Activated CD4-positive, alpha-beta memory T cell treated with anti-CD3 and anti-CD28 coated beads for 36 hours (primary cell): Measurements from ENCODE around the gene PIK3C2G. TPM values are rescaled to one million over a fixed set of nuclear protein-coding genes. Genes with fewer than 3 reads are reported as not detected.

Experiments used
- CTCF ChIA-PET: fragments of 350-600 bp; sonication (Branson Sonifier 250); formaldehyde crosslinking; loops from one replicate; lab custom pipeline; 2021; ENCODE audit warnings: antibody characterized with exemption, inconsistent platforms; lab: Charles Lee
- POLR2A ChIA-PET: fragments of 350-600 bp; sonication (Branson Sonifier 250); formaldehyde crosslinking; loops from one replicate; lab custom pipeline; 2021; ENCODE audit warnings: antibody characterized with exemption; lab: Charles Lee
- DNase-seq: peaks from one replicate; pipeline ENCODE4 v3.0.0-alpha.2; 2020
- H3K27ac Mint-ChIP-seq: one replicate; pipeline ENCODE4 v1.8.0; 2021; ENCODE audit warnings: mixed read lengths
- H3K27me3 Mint-ChIP-seq: one replicate; pipeline ENCODE4 v1.8.0; 2021; ENCODE audit warnings: mixed read lengths
- H3K36me3 Mint-ChIP-seq: one replicate; pipeline ENCODE4 v1.8.0; 2021; ENCODE audit warnings: mixed read lengths
- H3K4me1 Mint-ChIP-seq: one replicate; pipeline ENCODE4 v1.8.0; 2021; ENCODE audit warnings: low read depth, mixed read lengths
- H3K4me3 Mint-ChIP-seq: one replicate; pipeline ENCODE4 v1.8.0; 2021; ENCODE audit warnings: mild to moderate bottlenecking, mixed read lengths
- H3K9me3 Mint-ChIP-seq: one replicate; pipeline ENCODE4 v1.8.0; 2021; ENCODE audit warnings: mixed read lengths
- intact Hi-C: fragments of 100-400 bp; cut with micrococcal nuclease; formaldehyde crosslinking; loops from one replicate; pipeline ENCODE4 v1.15.1; 2023
- total RNA-seq, 2 experiments: library from RNA; stranded (reverse); gene quantifications; one replicate each; pipeline ENCODE4 v1.2.3, GENCODE V29; 2021

The PIK3C2G gene
- total RNA-seq, 2 experiments from 2014 or later, result not detected

- Mint-ChIP-seq H3K27ac (no peak overlapping the region), H3K36me3 (no peaks in the 10 kb centered on the region), H3K9me3 (peaks cover 2% of the 10 kb centered on the region), H3K4me1 (no peaks in the 10 kb centered on the region), H3K27me3 (no peaks in the 10 kb centered on the region), H3K4me3 (no peak overlapping the region)
- DNase-seq, result no peak
- intact Hi-C loops, result no loop called here
- ChIA-PET POLR2A (no interaction called here), CTCF (interaction anchor here (0.6 kb wide), 1 partner anchor 214 kb away, joined by 5 read pairs; no protein-coding TSS in a partner anchor)
These were observed 330.2 kb downstream of the PIK3C2G start for GRCh38 chr12:18591473-18591872.

- ChIA-PET POLR2A (no interaction called here), CTCF (no interaction called here)
- H3K4me1 Mint-ChIP-seq, result no peaks in the 10 kb centered on the region
- H3K36me3 Mint-ChIP-seq, result no peaks in the 10 kb centered on the region
- H3K4me3 Mint-ChIP-seq, result no peak overlapping the region
- H3K9me3 Mint-ChIP-seq, result peaks cover under 1% of the 10 kb centered on the region
- no peak for DNase-seq
- intact Hi-C loops, result no loop called here
- no peak overlapping the region for H3K27ac Mint-ChIP-seq
- H3K27me3 Mint-ChIP-seq, result no peaks in the 10 kb centered on the region
These were observed 334.1 kb downstream of the PIK3C2G start for GRCh38 chr12:18595412-18595811.

GRCh38 chr12:18601962-18602361 lies 340.6 kb downstream of the PIK3C2G start:
- no peak for DNase-seq
- CTCF ChIA-PET, result no interaction called here
- Mint-ChIP-seq H3K9me3 (peaks cover 8% of the 10 kb centered on the region), H3K36me3 (no peaks in the 10 kb centered on the region), H3K27me3 (no peaks in the 10 kb centered on the region), H3K4me3 (no peak overlapping the region), H3K27ac (no peak overlapping the region), H3K4me1 (no peaks in the 10 kb centered on the region)
- POLR2A ChIA-PET, result no interaction called here
- intact Hi-C loops, result no loop called here

GRCh38 chr12:18612971-18613370 lies 351.7 kb downstream of the PIK3C2G start:
- Mint-ChIP-seq H3K36me3 (no peaks in the 10 kb centered on the region), H3K9me3 (peaks cover 8% of the 10 kb centered on the region), H3K4me1 (no peaks in the 10 kb centered on the region), H3K4me3 (no peak overlapping the region), H3K27ac (no peak overlapping the region), H3K27me3 (no peaks in the 10 kb centered on the region)
- intact Hi-C loops, result no loop called here
- ChIA-PET POLR2A (no interaction called here), CTCF (no interaction called here)
- no peak for DNase-seq

GRCh38 chr12:18620986-18621385 lies 359.7 kb downstream of the PIK3C2G start:
- no peaks in the 10 kb centered on the region for H3K27me3 Mint-ChIP-seq
- no peak for DNase-seq
- no peaks in the 10 kb centered on the region for H3K9me3 Mint-ChIP-seq
- H3K36me3 Mint-ChIP-seq, result no peaks in the 10 kb centered on the region
- intact Hi-C loops, result no loop called here
- POLR2A ChIA-PET, result no interaction called here
- H3K27ac Mint-ChIP-seq, result no peak overlapping the region
- CTCF ChIA-PET, result no interaction called here
- H3K4me1 Mint-ChIP-seq, result no peaks in the 10 kb centered on the region
- H3K4me3 Mint-ChIP-seq, result no peak overlapping the region

- no peaks in the 10 kb centered on the region for H3K27me3 Mint-ChIP-seq
- intact Hi-C loops, result no loop called here
These were observed 368.1 kb downstream of the PIK3C2G start for GRCh38 chr12:18629445-18629844.

GRCh38 chr12:18629916-18630315 lies 368.6 kb downstream of the PIK3C2G start:
- intact Hi-C loops, result no loop called here
- Mint-ChIP-seq H3K4me1 (no peaks in the 10 kb centered on the region), H3K4me3 (no peak overlapping the region), H3K36me3 (no peaks in the 10 kb centered on the region), H3K9me3 (peaks cover 9% of the 10 kb centered on the region), H3K27me3 (no peaks in the 10 kb centered on the region), H3K27ac (no peak overlapping the region)
- DNase-seq, result no peak
- POLR2A ChIA-PET, result no interaction called here
- CTCF ChIA-PET, result no interaction called here

More at GRCh38 chr12:18629445-18629844, 368.1 kb downstream of the PIK3C2G start:
- ChIA-PET POLR2A (no interaction called here), CTCF (no interaction called here)
- no peaks in the 10 kb centered on the region for H3K4me1 Mint-ChIP-seq
- no peaks in the 10 kb centered on the region for H3K36me3 Mint-ChIP-seq
- H3K27ac Mint-ChIP-seq, result no peak overlapping the region
- no peak for DNase-seq
- no peak overlapping the region for H3K4me3 Mint-ChIP-seq
- H3K9me3 Mint-ChIP-seq, result peaks cover 9% of the 10 kb centered on the region

- Mint-ChIP-seq H3K4me3 (no peak overlapping the region), H3K9me3 (peaks cover 9% of the 10 kb centered on the region), H3K27me3 (no peaks in the 10 kb centered on the region), H3K27ac (no peak overlapping the region), H3K36me3 (no peaks in the 10 kb centered on the region), H3K4me1 (no peaks in the 10 kb centered on the region)
- CTCF ChIA-PET, result interaction anchor here (0.7 kb wide), 1 partner anchor 417 kb away, joined by 3 read pairs; no protein-coding TSS in a partner anchor
- no peak for DNase-seq
- POLR2A ChIA-PET, result no interaction called here
- intact Hi-C loops, result no loop called here
These were observed 370.0 kb downstream of the PIK3C2G start for GRCh38 chr12:18631339-18631738.

- intact Hi-C loops, result no loop called here
- CTCF ChIA-PET, result no interaction called here
- POLR2A ChIA-PET, result no interaction called here
- H3K4me1 Mint-ChIP-seq, result no peaks in the 10 kb centered on the region
- no peaks in the 10 kb centered on the region for H3K36me3 Mint-ChIP-seq
- no peak overlapping the region for H3K27ac Mint-ChIP-seq
- no peak for DNase-seq
- H3K27me3 Mint-ChIP-seq, result no peaks in the 10 kb centered on the region
- H3K9me3 Mint-ChIP-seq, result no peaks in the 10 kb centered on the region
- no peak overlapping the region for H3K4me3 Mint-ChIP-seq
These were observed 371.5 kb downstream of the PIK3C2G start for GRCh38 chr12:18632848-18633247.

GRCh38 chr12:18634382-18634781 lies 373.1 kb downstream of the PIK3C2G start:
- Mint-ChIP-seq H3K27ac (no peak overlapping the region), H3K4me3 (no peak overlapping the region), H3K27me3 (no peaks in the 10 kb centered on the region), H3K36me3 (no peaks in the 10 kb centered on the region), H3K9me3 (no peaks in the 10 kb centered on the region), H3K4me1 (no peaks in the 10 kb centered on the region)
- CTCF ChIA-PET, result no interaction called here
- POLR2A ChIA-PET, result no interaction called here
- no peak for DNase-seq
- intact Hi-C loops, result no loop called here

GRCh38 chr12:18640321-18640955 lies 379.1 kb downstream of the PIK3C2G start:
- no peak for DNase-seq
- H3K4me1 Mint-ChIP-seq, result no peaks in the 10 kb centered on the region
- no peaks in the 10 kb centered on the region for H3K36me3 Mint-ChIP-seq
- no peak overlapping the region for H3K27ac Mint-ChIP-seq
- H3K4me3 Mint-ChIP-seq, result no peak overlapping the region
- no peaks in the 10 kb centered on the region for H3K9me3 Mint-ChIP-seq
- ChIA-PET CTCF (no interaction called here), POLR2A (no interaction called here)
- H3K27me3 Mint-ChIP-seq, result no peaks in the 10 kb centered on the region
- intact Hi-C loops, result no loop called here

GRCh38 chr12:18643681-18644080 lies 382.4 kb downstream of the PIK3C2G start:
- ChIA-PET CTCF (no interaction called here), POLR2A (no interaction called here)
- H3K27ac Mint-ChIP-seq, result no peak overlapping the region
- no peak for DNase-seq
- H3K9me3 Mint-ChIP-seq, result no peaks in the 10 kb centered on the region
- no peaks in the 10 kb centered on the region for H3K27me3 Mint-ChIP-seq
- H3K4me3 Mint-ChIP-seq, result no peak overlapping the region
- no peaks in the 10 kb centered on the region for H3K4me1 Mint-ChIP-seq
- intact Hi-C loops, result no loop called here
- H3K36me3 Mint-ChIP-seq, result no peaks in the 10 kb centered on the region

- ChIA-PET CTCF (no interaction called here), POLR2A (no interaction called here)
- H3K27ac Mint-ChIP-seq, result no peak overlapping the region
- H3K4me1 Mint-ChIP-seq, result no peaks in the 10 kb centered on the region
- H3K27me3 Mint-ChIP-seq, result no peaks in the 10 kb centered on the region
- H3K4me3 Mint-ChIP-seq, result no peak overlapping the region
- intact Hi-C loops, result no loop called here
- DNase-seq, result no peak
- H3K36me3 Mint-ChIP-seq, result no peaks in the 10 kb centered on the region
- H3K9me3 Mint-ChIP-seq, result no peaks in the 10 kb centered on the region
These were observed 383.2 kb downstream of the PIK3C2G start for GRCh38 chr12:18644564-18644963.
